Activated T-helper 1 cell treated with anti-CD3 and anti-CD28 coated beads, Interleukin-2, amount 50 U/mL, for 16 hours (primary cell): ENCODE results near the gene REEP2.

Experiments used
- DNase-seq, 2 donors: peaks; one replicate each; pipeline ENCODE4 v3.0.0-alpha.2; 2020; ENCODE audit warnings: low read depth in 1 of 2, low spot score in 1 of 2

Gene REEP2

GRCh38 chr5:138495351-138495750 is 56.5 kb downstream of the REEP2 start:
- DNase-seq: no peak
